OCI-LY1 (cell line): ENCODE measurements around the gene SH3BP4.

Experiments used
- CTCF ChIP-seq: fragments of 200-600 bp; sonication (generic), shearing (Covaris generic); IDR thresholded peaks from 2 replicates; pipeline ENCODE4 v1.5.1; 2017; ENCODE audit warnings: mild to moderate bottlenecking, antibody characterized with exemption, low read length, moderate library complexity, mixed read lengths
- EZH2 ChIP-seq: fragments of 200-600 bp; sonication (generic), shearing (Covaris generic); IDR thresholded peaks from 2 replicates; pipeline ENCODE4 v1.8.0; 2017; ENCODE audit warnings: borderline replicate concordance, mixed run types, mild to moderate bottlenecking, antibody characterized with exemption, low read length, moderate library complexity, mixed read lengths

- TF ChIP-seq CTCF (no peak), EZH2 (no peak)
Observed at GRCh38 chr2:235077046-235077445, 125.2 kb downstream of the SH3BP4 start.
